K562 (cell line): ENCODE measurements around the gene RAMP2. TPM values are rescaled to one million over a fixed set of nuclear protein-coding genes. Genes with fewer than 3 reads are reported as not detected.

Experiments used
- ATAC-seq: fragments of 200-7000 bp; cut with Tn5 transposase; 3 replicates; pipeline ENCODE4 v1.9.1; 2020; ENCODE audit warnings: moderate library complexity
- BruUV-seq: library from RNA; stranded (reverse); fragments of 400-500 nt; replicated peaks from 2 replicates; lab custom pipeline; 2021; lab: Mats Ljungman, UMichigan
- CTCF ChIA-PET: fragments of 300-600 bp; formaldehyde crosslinking; extraction: SDS; loops from one replicate; lab custom pipeline; 2021; ENCODE audit warnings: low intra/inter-chr PET ratio; lab: Yijun Ruan, JAX
- POLR2A ChIA-PET: fragments of 300-600, 350-650 bp; sonication (Branson Sonifier 250); formaldehyde crosslinking; extraction: SDS; loops from one replicate; lab custom pipeline; 2021; ENCODE audit warnings: antibody characterized with exemption, inconsistent platforms; lab: Yijun Ruan, JAX
- DNase-seq, 4 experiments: peaks; one replicate each; pipeline versions ENCODE4 v3.0.0 to v3.0.0-alpha.2; 2011 to 2018; ENCODE audit warnings: low spot score in 3 of 4, mixed read lengths in 3 of 4; ENCODE audit errors: extremely low read depth in 1 of 4
- FAIRE-seq: peaks from 2 replicates; lab custom pipeline; 2011; peaks lifted over from hg19 to GRCh38; lab: Jason Lieb, UNC
- H2AFZ ChIP-seq: 2 replicates; pipeline ENCODE4 v1.6.0; 2011; ENCODE audit warnings: low read depth, low read length, control low read depth, inconsistent platforms
- H3K27ac ChIP-seq: fragments of 200-600 bp; 3 replicates; pipeline ENCODE4 v1.8.0; 2011; ENCODE audit warnings: low read depth, mild to moderate bottlenecking, control low read depth, inconsistent platforms, low read length, moderate library complexity, mixed read lengths; ENCODE audit errors: extremely low read depth
- H3K27me3 ChIP-seq, 2 experiments: fragments of 300-600 bp in 1 of 2; 2 replicates in 1 of 2; 3 replicates in 1 of 2; pipeline versions ENCODE4 v1.6.0 to v1.8.0; 2011; ENCODE audit warnings: inconsistent platforms in 2 of 2, low read length in 2 of 2, mild to moderate bottlenecking in 1 of 2, mixed read lengths in 1 of 2, moderate library complexity in 1 of 2; ENCODE audit not compliant: control insufficient read depth in 2 of 2, insufficient read depth in 2 of 2
- H3K36me3 ChIP-seq: fragments of 300-600 bp; 3 replicates; pipeline ENCODE4 v1.8.0; 2011; ENCODE audit warnings: mild to moderate bottlenecking, low read length, inconsistent platforms; ENCODE audit not compliant: control insufficient read depth, insufficient read depth
- H3K4me1 ChIP-seq, 2 experiments: fragments of 200-600 bp in 1 of 2; replicated peaks in 1 of 2; 2 replicates in 1 of 2; 3 replicates in 1 of 2; pipeline versions ENCODE4 v1.5.1 to v1.8.0; 2011; ENCODE audit warnings: inconsistent platforms in 2 of 2, low read length in 2 of 2, mild to moderate bottlenecking in 1 of 2, mixed read lengths in 1 of 2, moderate library complexity in 1 of 2; ENCODE audit not compliant: control insufficient read depth in 2 of 2, insufficient read depth in 2 of 2
- H3K4me2 ChIP-seq: 2 replicates; pipeline ENCODE4 v1.6.1; 2011; ENCODE audit warnings: low read length, control low read depth, inconsistent platforms, mixed read lengths; ENCODE audit not compliant: insufficient read depth
- H3K4me3 ChIP-seq: fragments of 200-600 bp; sonication (generic), shearing (Covaris generic); 2 replicates; pipeline ENCODE4 v1.5.1; 2016; ENCODE audit warnings: control low read depth, inconsistent platforms
- H3K79me2 ChIP-seq: fragments of 200-600 bp; 3 replicates; pipeline ENCODE4 v1.8.0; 2011; ENCODE audit warnings: low read length, inconsistent platforms; ENCODE audit not compliant: control insufficient read depth, insufficient read depth
- H3K9ac ChIP-seq, 2 experiments: 2 replicates each; pipeline versions ENCODE4 v1.6.0 to v1.6.1; 2011; ENCODE audit warnings: low read depth in 2 of 2, low read length in 2 of 2, control low read depth in 1 of 2, inconsistent platforms in 1 of 2, mild to moderate bottlenecking in 1 of 2, mixed read lengths in 1 of 2; ENCODE audit not compliant: insufficient read depth in 1 of 2
- H3K9me1 ChIP-seq: one replicate; pipeline ENCODE4 v1.6.0; 2011; ENCODE audit warnings: inconsistent platforms, mild to moderate bottlenecking, low read length, moderate library complexity; ENCODE audit not compliant: control insufficient read depth, insufficient read depth
- H3K9me3 ChIP-seq: replicated peaks from 2 replicates; pipeline ENCODE4 v1.5.1; 2011; ENCODE audit warnings: low read depth, low read length, inconsistent platforms; ENCODE audit not compliant: control insufficient read depth, insufficient read depth
- H4K20me1 ChIP-seq: replicated peaks from 2 replicates; pipeline ENCODE4 v1.6.1; 2011; ENCODE audit warnings: low read length, inconsistent platforms, mixed read lengths; ENCODE audit not compliant: control insufficient read depth, insufficient read depth
- C11orf30 ChIP-seq: fragments of 450-650 bp; IDR thresholded peaks from 2 replicates; pipeline ENCODE4 v1.6.1; 2016; ENCODE audit warnings: low read depth, mild to moderate bottlenecking
- DPF2 ChIP-seq: fragments of 450-650 bp; IDR thresholded peaks from 2 replicates; pipeline ENCODE4 v1.6.1; 2016
- ESRRB ChIP-seq: fragments of 250-450 bp; sonication (Bioruptor Pico); IDR thresholded peaks from 2 replicates; pipeline ENCODE4 v1.5.0; 2020; ENCODE audit warnings: mild to moderate bottlenecking, moderate library complexity, borderline replicate concordance
- MAFF ChIP-seq: IDR thresholded peaks from 2 replicates; pipeline ENCODE4 v1.6.1; 2012; ENCODE audit warnings: low read length, improper control_type of control experiment
- MAFG ChIP-seq: fragments of 450-650 bp; conservative IDR thresholded peaks from 2 replicates; pipeline ENCODE4 v1.6.1; 2016; ENCODE audit warnings: missing genetic modification characterization, missing compliant biosample characterization
- MAFK ChIP-seq: IDR thresholded peaks from 2 replicates; pipeline ENCODE4 v1.6.1; 2011; ENCODE audit warnings: low read length, improper control_type of control experiment
- RBBP5 ChIP-seq: fragments of 200-600 bp; sonication (generic); IDR thresholded peaks from 2 replicates; pipeline ENCODE4 v1.6.1; 2012; ENCODE audit warnings: borderline replicate concordance, mild to moderate bottlenecking, low read length, control low read depth, inconsistent platforms; ENCODE audit not compliant: insufficient read depth, poor library complexity, severe bottlenecking
- RBM15 ChIP-seq: fragments of 200-400 bp; formaldehyde crosslinking; IDR thresholded peaks from 2 replicates; pipeline ENCODE4 v1.6.1; 2018; ENCODE audit warnings: mild to moderate bottlenecking, low read length, moderate library complexity; ENCODE audit not compliant: insufficient read depth
- ZNF316 ChIP-seq: fragments of 450-650 bp; IDR thresholded peaks from 2 replicates; pipeline ENCODE4 v1.6.1; 2016
- WGBS: fragments of 100-300 bp; shearing (Covaris generic); methylation state at CpG from one replicate; pipeline ENCODE4 v1.1.6; 2016; ENCODE audit warnings: low coverage, mixed read lengths; ENCODE audit not compliant: insufficient coverage; ENCODE audit errors: missing lambda C conversion rate; 5-methylcytosine and 5-hydroxymethylcytosine counted together
- in situ Hi-C: fragments of 300-500 bp; cut with MboI; formaldehyde crosslinking; loops from 4 replicates; pipeline ENCODE4 v1.15.0; 2018; ENCODE audit warnings: inconsistent platforms, mixed read lengths
- intact Hi-C: fragments of 100-400 bp; cut with micrococcal nuclease; formaldehyde crosslinking; loops from 2 replicates; pipeline ENCODE4 v1.14.2; 2022
- polyA plus RNA-seq, 8 experiments: library from polyadenylated mRNA; depleted of rRNA in 4 of 8; stranded (reverse) in 5 of 8; unstranded in 3 of 8; fragments of >200 nt; fragmentation: Nextera tagmentation in 2 of 8; fragmentation: Illumina TruSeq in 1 of 8; extraction: Ambion mirVana in 2 of 8; extraction: Trizol in 1 of 8; gene quantifications; 2 replicates each; pipeline versions ENCODE4 v1.2.1 to v1.2.3, GENCODE V29; 2011 to 2014; ENCODE audit warnings: inconsistent platforms in 1 of 8, missing spikeins in 1 of 8
- total RNA-seq, 7 experiments: library from RNA; depleted of rRNA in 6 of 7; stranded (reverse); fragments of >200 nt in 6 of 7; fragmentation: Illumina TruSeq in 2 of 7; extraction: Trizol in 2 of 7; gene quantifications; 2 replicates each; pipeline versions ENCODE4 v1.2.1 to v1.2.3, GENCODE V29; 2011 to 2021; ENCODE audit warnings: low replicate concordance in 1 of 7
- TF ChIP-seq, protein P1 (sequence below): fragments of 450-650 bp; IDR thresholded peaks from 2 replicates; pipeline ENCODE4 v1.6.1; 2017; ENCODE audit warnings: antibody characterized with exemption, mild to moderate bottlenecking
- TF ChIP-seq, protein P2 (sequence below): fragments of 250-450 bp; sonication (Bioruptor Pico); IDR thresholded peaks from 2 replicates; pipeline ENCODE4 v1.9.0; 2021; ENCODE audit warnings: mild to moderate bottlenecking

The RAMP2 gene
- total and polyA plus RNA-seq, 9 of the 15 experiments (the other 6 are each of a cell fraction or from before 2014, with no cell fraction given), result not detected

GRCh38 chr17:42778570-42778969 lies 17.5 kb downstream of the RAMP2 start:
- 44% methylated on average over 5 of the region's 5 CpGs for WGBS
- intact Hi-C loops, result no loop called here

More at GRCh38 chr17:42778570-42778969, 17.5 kb downstream of the RAMP2 start:
- Histone ChIP-seq H3K27me3 (no peaks in the 10 kb centered on the region), H3K9ac (peak overlapping the region; percentile 82 to 98; a peak in 3 of 4 replicates), H3K27ac (peak overlapping the region; percentile 85), H2AFZ (no peak overlapping the region), H3K4me1 (peaks cover 61 to 68% of the 10 kb centered on the region in 2 experiments), H3K4me2 (no peak overlapping the region), H3K9me1 (no peaks in the 10 kb centered on the region), H4K20me1 (no peaks in the 10 kb centered on the region), H3K36me3 (peaks cover 61% of the 10 kb centered on the region), H3K9me3 (no peaks in the 10 kb centered on the region), H3K79me2 (peaks cover 50% of the 10 kb centered on the region), H3K4me3 (no peak overlapping the region)
- in situ Hi-C loops, result no loop called here
- DNase-seq (peak in 1 of 4 experiments; percentile 49), ATAC-seq (no peak), FAIRE-seq (no peak)
- ChIA-PET POLR2A (interaction anchor here (0.6 to 1.5 kb wide), 5 partner anchors 8 to 350 kb away, joined by 3 to 6 read pairs (median 3); no protein-coding TSS in a partner anchor), CTCF (no interaction called here)
- BruUV-seq, result no TSS peak
- TF ChIP-seq MAFK (peak; percentile 60), RBM15 (no peak), C11orf30 (peak; percentile 90), MAFG (peak; percentile 57), MAFF (peak; percentile 52; the same call in 1 of the 2 replicates), ESRRB (CRISPR knock-in tag) (no peak), ZNF316 (peak; percentile 95), DPF2 (0 out of 2 replicates have a peak, but pooled peaks have one; percentile 25), RBBP5 (no peak)
- TF ChIP-seq, protein P1, sequence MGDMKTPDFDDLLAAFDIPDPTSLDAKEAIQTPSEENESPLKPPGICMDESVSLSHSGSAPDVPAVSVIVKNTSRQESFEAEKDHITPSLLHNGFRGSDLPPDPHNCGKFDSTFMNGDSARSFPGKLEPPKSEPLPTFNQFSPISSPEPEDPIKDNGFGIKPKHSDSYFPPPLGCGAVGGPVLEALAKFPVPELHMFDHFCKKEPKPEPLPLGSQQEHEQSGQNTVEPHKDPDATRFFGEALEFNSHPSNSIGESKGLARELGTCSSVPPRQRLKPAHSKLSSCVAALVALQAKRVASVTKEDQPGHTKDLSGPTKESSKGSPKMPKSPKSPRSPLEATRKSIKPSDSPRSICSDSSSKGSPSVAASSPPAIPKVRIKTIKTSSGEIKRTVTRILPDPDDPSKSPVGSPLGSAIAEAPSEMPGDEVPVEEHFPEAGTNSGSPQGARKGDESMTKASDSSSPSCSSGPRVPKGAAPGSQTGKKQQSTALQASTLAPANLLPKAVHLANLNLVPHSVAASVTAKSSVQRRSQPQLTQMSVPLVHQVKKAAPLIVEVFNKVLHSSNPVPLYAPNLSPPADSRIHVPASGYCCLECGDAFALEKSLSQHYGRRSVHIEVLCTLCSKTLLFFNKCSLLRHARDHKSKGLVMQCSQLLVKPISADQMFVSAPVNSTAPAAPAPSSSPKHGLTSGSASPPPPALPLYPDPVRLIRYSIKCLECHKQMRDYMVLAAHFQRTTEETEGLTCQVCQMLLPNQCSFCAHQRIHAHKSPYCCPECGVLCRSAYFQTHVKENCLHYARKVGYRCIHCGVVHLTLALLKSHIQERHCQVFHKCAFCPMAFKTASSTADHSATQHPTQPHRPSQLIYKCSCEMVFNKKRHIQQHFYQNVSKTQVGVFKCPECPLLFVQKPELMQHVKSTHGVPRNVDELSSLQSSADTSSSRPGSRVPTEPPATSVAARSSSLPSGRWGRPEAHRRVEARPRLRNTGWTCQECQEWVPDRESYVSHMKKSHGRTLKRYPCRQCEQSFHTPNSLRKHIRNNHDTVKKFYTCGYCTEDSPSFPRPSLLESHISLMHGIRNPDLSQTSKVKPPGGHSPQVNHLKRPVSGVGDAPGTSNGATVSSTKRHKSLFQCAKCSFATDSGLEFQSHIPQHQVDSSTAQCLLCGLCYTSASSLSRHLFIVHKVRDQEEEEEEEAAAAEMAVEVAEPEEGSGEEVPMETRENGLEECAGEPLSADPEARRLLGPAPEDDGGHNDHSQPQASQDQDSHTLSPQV, result 0 out of 2 replicates have a peak, but pooled peaks have one; percentile 14
- TF ChIP-seq, protein P2, sequence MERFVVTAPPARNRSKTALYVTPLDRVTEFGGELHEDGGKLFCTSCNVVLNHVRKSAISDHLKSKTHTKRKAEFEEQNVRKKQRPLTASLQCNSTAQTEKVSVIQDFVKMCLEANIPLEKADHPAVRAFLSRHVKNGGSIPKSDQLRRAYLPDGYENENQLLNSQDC (CRISPR knock-in tag), result no peak
